Vagina (tissue), 2 donors: ENCODE data around the gene SENP1. TPM values are rescaled to one million over a fixed set of nuclear protein-coding genes. Genes with fewer than 3 reads are reported as not detected.

Source experiments
- microRNA-seq: library from miRNA; unstranded; fragments of <30 nt; microRNA quantifications from one replicate; pipeline ENCODE4, GENCODE V29; 2017; ENCODE audit warnings: borderline number of aligned reads, borderline replicate concordance
- small RNA-seq: library from RNA; depleted of rRNA; stranded (forward); fragments of <200 nt; gene quantifications from one replicate; pipeline ENCODE3, GENCODE V24; 2016
- total RNA-seq: library from RNA; depleted of rRNA; stranded (reverse); fragments of >200 nt; gene quantifications from one replicate; pipeline ENCODE4 v1.2.3, GENCODE V29; 2016

The SENP1 gene
- total RNA-seq, 1 donor from 2014 or later, result 21.4 TPM

Small RNAs within 50 kb of the gene (microRNA-seq; reads per million reads assigned to microRNA genes)
- 1.4 reads per million for gene MIR6505

Small RNAs within 50 kb of the gene (small RNA-seq; reads per million reads assigned to genes)
- not detected for gene MIR6505
- not detected for gene RNU6-1203P

Other genes with a start within 250 kb of the SENP1 start
- gene VDR, start 201.1 kb downstream of the SENP1 start, total RNA-seq, result 23.6 TPM
- gene TMEM106C, start 142.5 kb downstream of the SENP1 start, total RNA-seq, result 25.3 TPM
- gene COL2A1, start 101.6 kb downstream of the SENP1 start, total RNA-seq, result not detected
- 29.0 TPM for gene PFKM, start 13.3 kb upstream of the SENP1 start, total RNA-seq
- 16.9 TPM for gene ASB8, start 51.4 kb upstream of the SENP1 start, total RNA-seq
- gene CCDC184, start 77.6 kb upstream of the SENP1 start, total RNA-seq, result 1.2 TPM
- not detected for gene OR10AD1, start 97.2 kb upstream of the SENP1 start, total RNA-seq
- 15.5 TPM for gene ZNF641, start 244.8 kb upstream of the SENP1 start, total RNA-seq